HCT116 (cell line): ENCODE data around the gene TMEM151A. TPM values are rescaled to one million over a fixed set of nuclear protein-coding genes. Genes with fewer than 3 reads are reported as not detected.
A peak's percentile ranks its signal among the peaks of the same experiment; 100 is the strongest.

Experiments used
- ATAC-seq: fragments of 200-7000 bp; cut with Tn5 transposase; 2 replicates; pipeline ENCODE4 v1.9.1; 2020; ENCODE audit warnings: mild to moderate bottlenecking, moderate library complexity
- BruUV-seq: library from RNA; stranded (reverse); fragments of 400-500 nt; replicated peaks from 2 replicates; lab custom pipeline; 2021; lab: Mats Ljungman, UMichigan
- CTCF ChIA-PET: fragments of 300-600 bp; sonication (Branson Sonifier 250); formaldehyde crosslinking; loops from one replicate; lab custom pipeline; 2021; ENCODE audit warnings: antibody characterized with exemption; lab: Charles Lee
- POLR2A ChIA-PET: fragments of 300-600, 350-600 bp; sonication (Branson Sonifier 250); formaldehyde crosslinking; loops from one replicate; lab custom pipeline; 2021; ENCODE audit warnings: antibody characterized with exemption; lab: Charles Lee
- RAD21 ChIA-PET, 2 experiments: fragments of 300-600 bp; sonication (Branson Sonifier 250); formaldehyde crosslinking; loops; one replicate each; lab custom pipeline; 2023; ENCODE audit warnings: low total read pairs in 2 of 2; ENCODE audit not compliant: uncharacterized antibody in 2 of 2, unreplicated experiment in 2 of 2, low non-redundant PET in 1 of 2; lab: Charles Lee
- DNase-seq: peaks from one replicate; pipeline ENCODE4 v3.0.0-alpha.2; 2010; ENCODE audit warnings: low read depth, low spot score
- H2AFZ ChIP-seq: fragments of 200-600 bp; shearing (Covaris generic), sonication (generic); 2 replicates; pipeline ENCODE4 v1.6.1; 2017; ENCODE audit warnings: low read depth, mixed run types, mixed read lengths, antibody characterized with exemption, low read length; ENCODE audit not compliant: poor library complexity, severe bottlenecking
- H3K27ac ChIP-seq: 2 replicates; pipeline ENCODE4 v1.5.1; 2012; ENCODE audit warnings: low read depth, low read length
- H3K27me3 ChIP-seq: fragments of 200-600 bp; sonication (generic); 2 replicates; pipeline ENCODE4 v1.6.1; 2016; ENCODE audit warnings: mixed run types, low read length, mixed read lengths; ENCODE audit not compliant: insufficient read depth
- H3K36me3 ChIP-seq, 2 experiments: fragments of 200-500 bp in 1 of 2; fragments of 200-600 bp in 1 of 2; sonication (Bioruptor generic) in 1 of 2; sonication (generic) in 1 of 2; 2 replicates each; pipeline versions ENCODE4 v1.5.1 to v1.6.1; 2014 to 2016; ENCODE audit warnings: low read length in 2 of 2, inconsistent platforms in 1 of 2, mixed read lengths in 1 of 2, mixed run types in 1 of 2; ENCODE audit not compliant: insufficient read depth in 2 of 2, control insufficient read depth in 1 of 2
- H3K4me1 ChIP-seq, 2 experiments: fragments of 200-600 bp in 1 of 2; sonication (generic) in 1 of 2; 2 replicates each; pipeline versions ENCODE4 v1.5.1 to v1.6.1; 2012 to 2017; ENCODE audit warnings: low read length in 2 of 2, inconsistent platforms in 1 of 2, mild to moderate bottlenecking in 1 of 2, mixed read lengths in 1 of 2, mixed run types in 1 of 2, moderate library complexity in 1 of 2; ENCODE audit not compliant: insufficient read depth in 2 of 2, control insufficient read depth in 1 of 2
- H3K4me2 ChIP-seq: fragments of 200-600 bp; sonication (generic); 2 replicates; pipeline ENCODE4 v1.6.1; 2017; ENCODE audit warnings: mixed run types, low read length, mixed read lengths
- H3K4me3 ChIP-seq, 2 experiments: fragments of 200-600 bp in 1 of 2; sonication (generic) in 1 of 2; replicated peaks in 1 of 2; 2 replicates each; pipeline ENCODE4 v1.5.1; 2011 to 2016; ENCODE audit warnings: low read length in 2 of 2, control low read depth in 1 of 2, low read depth in 1 of 2, mild to moderate bottlenecking in 1 of 2, mixed read lengths in 1 of 2, mixed run types in 1 of 2
- H3K79me2 ChIP-seq: fragments of 200-600 bp; sonication (generic); 2 replicates; pipeline ENCODE4 v1.6.1; 2017; ENCODE audit warnings: mild to moderate bottlenecking, mixed run types, low read length, moderate library complexity, mixed read lengths; ENCODE audit not compliant: insufficient read depth
- H3K9ac ChIP-seq: fragments of 200-600 bp; sonication (generic); 2 replicates; pipeline ENCODE4 v1.6.1; 2016; ENCODE audit warnings: low read length, mixed read lengths
- H3K9me2 ChIP-seq: fragments of 200-600 bp; sonication (generic), shearing (Covaris generic); 2 replicates; pipeline ENCODE4 v1.6.1; 2017; ENCODE audit warnings: mixed run types, mild to moderate bottlenecking, moderate library complexity; ENCODE audit not compliant: insufficient read depth
- H3K9me3 ChIP-seq, 2 experiments: fragments of 200-500 bp in 1 of 2; fragments of 200-600 bp in 1 of 2; sonication (Bioruptor generic) in 1 of 2; sonication (generic) in 1 of 2; 2 replicates each; pipeline ENCODE4 v1.6.1; 2014 to 2017; ENCODE audit warnings: low read length in 2 of 2, mixed read lengths in 2 of 2, inconsistent platforms in 1 of 2, low read depth in 1 of 2, mild to moderate bottlenecking in 1 of 2, mixed run types in 1 of 2, moderate library complexity in 1 of 2; ENCODE audit not compliant: control insufficient read depth in 1 of 2, insufficient read depth in 1 of 2
- H4K20me1 ChIP-seq: fragments of 200-600 bp; sonication (generic), shearing (Covaris generic); 2 replicates; pipeline ENCODE4 v1.6.1; 2017; ENCODE audit warnings: mixed run types, mild to moderate bottlenecking, moderate library complexity; ENCODE audit not compliant: insufficient read depth
- ATF3 ChIP-seq: IDR thresholded peaks from 2 replicates; pipeline ENCODE4 v1.6.1; 2012
- CEBPB ChIP-seq: IDR thresholded peaks from 2 replicates; pipeline ENCODE4 v1.6.1; 2012; ENCODE audit warnings: low read depth
- CTCF ChIP-seq, 3 experiments: fragments of 200-600 bp in 1 of 3; sonication (generic) in 1 of 3; IDR thresholded peaks in 2 of 3; conservative IDR thresholded peaks in 1 of 3; 2 replicates each; pipeline ENCODE4 v1.5.1; 2012 to 2017; ENCODE audit warnings: low read depth in 2 of 3, low read length in 2 of 3, antibody characterized with exemption in 1 of 3, borderline replicate concordance in 1 of 3, control low read depth in 1 of 3, mild to moderate bottlenecking in 1 of 3, mixed read lengths in 1 of 3, mixed run types in 1 of 3, moderate library complexity in 1 of 3; ENCODE audit not compliant: insufficient read depth in 1 of 3
- MAX ChIP-seq: IDR thresholded peaks from 2 replicates; pipeline ENCODE4 v1.6.1; 2012
- RAD21 ChIP-seq: IDR thresholded peaks from 2 replicates; pipeline ENCODE4 v1.6.1; 2012; ENCODE audit warnings: low read depth, mild to moderate bottlenecking
- SP1 ChIP-seq: IDR thresholded peaks from 2 replicates; pipeline ENCODE4 v1.6.1; 2012; ENCODE audit warnings: low read depth
- TCF7L2 ChIP-seq: IDR thresholded peaks from 2 replicates; pipeline ENCODE4 v1.7.0; 2011; ENCODE audit warnings: borderline replicate concordance, inconsistent platforms; ENCODE audit not compliant: insufficient read depth, insufficient read length; ENCODE audit errors: extremely low read depth
- YY1 ChIP-seq: IDR thresholded peaks from 2 replicates; pipeline ENCODE4 v1.6.1; 2011; ENCODE audit warnings: low read length, low read depth, moderate library complexity, mild to moderate bottlenecking; ENCODE audit not compliant: insufficient replicate concordance; ENCODE audit errors: extremely low read depth
- ZFX ChIP-seq: fragments of 450-650 bp; IDR thresholded peaks from 2 replicates; pipeline ENCODE4 v1.6.1; 2017
- intact Hi-C: fragments of 100-400 bp; cut with micrococcal nuclease; formaldehyde crosslinking; loops from 2 replicates; pipeline ENCODE4 v1.10.0; 2022
- total RNA-seq: library from RNA; stranded (reverse); gene quantifications from one replicate; pipeline ENCODE4 v1.2.1, GENCODE V29; 2021; ENCODE audit not compliant: unreplicated experiment

The TMEM151A gene
- total RNA-seq, 1 experiment from 2014 or later, result 5.9 TPM

GRCh38 chr11:66335531-66336233 lies 44.0 kb downstream of the TMEM151A start:
- Histone ChIP-seq H3K9me2 (no peaks in the 10 kb centered on the region), H3K4me2 (peak overlapping the region; percentile 95), H3K36me3 (peaks cover 8 to 20% of the 10 kb centered on the region in 2 experiments; a peak in 3 of 4 replicates), H2AFZ (no peak overlapping the region), H3K27me3 (no peaks in the 10 kb centered on the region), H4K20me1 (no peaks in the 10 kb centered on the region), H3K79me2 (peaks cover 16% of the 10 kb centered on the region; the same call in 1 of the 2 replicates)
- intact Hi-C loops, result loop anchor here (1.0 to 2.0 kb wide), 2 partner anchors 23 to 113 kb away; no protein-coding TSS in a partner anchor
- TF ChIP-seq SP1 (no peak), YY1 (no peak), ATF3 (no peak), ZFX (peak; percentile 70; the same call in 1 of the 2 replicates), RAD21 (no peak), CEBPB (no peak), TCF7L2 (no peak), MAX (no peak), CTCF (IDR thresholded peaks at IDR 0.05 in 2 of 3, conservative IDR thresholded peaks at IDR 0.05 in 1 of 3; ENCODE audit: borderline replicate concordance in 1 of 3, insufficient read depth in 1 of 3, low read depth in 2 of 3, low read length in 2 of 3) (no peak)
- TF ChIP-seq, all 23 proteins: peak for 1
- peak overlapping the region; percentile 70 to 77 for H3K4me3 ChIP-seq
- peak; percentile 45 for ATAC-seq
- H3K27ac ChIP-seq, result peak overlapping the region; percentile 89
- TSS peak; percentile 14 for BruUV-seq
- no peaks in the 10 kb centered on the region for H3K9me3 ChIP-seq
- RAD21 ChIA-PET, result interaction anchor here (2.0 to 2.2 kb wide), 2 partner anchors 24 kb away, joined by 12 to 17 read pairs; no protein-coding TSS in a partner anchor
- peaks cover 16 to 36% of the 10 kb centered on the region in 2 experiments for H3K4me1 ChIP-seq
- CTCF ChIA-PET, result interaction anchor here (0.8 to 2.6 kb wide), 4 partner anchors 15 to 53 kb away, joined by 3 to 19 read pairs (median 6); partner anchors contain the start of gene YIF1A
- peak overlapping the region; percentile 95 for H3K9ac ChIP-seq
- POLR2A ChIA-PET, result interaction anchor here (0.8 to 2.3 kb wide), 3 partner anchors 9 to 145 kb away, joined by 3 to 16 read pairs (median 7); partner anchors contain the start of genes BRMS1 and DPP3
- DNase-seq, result no peak
